HG03457 (cell line): ENCODE data around the gene TRMT5.

ENCODE experiments used
- ATAC-seq: cut with Tn5 transposase; IDR thresholded peaks from one replicate; pipeline ENCODE4 v1.9.1; 2021; ENCODE audit warnings: moderate number of reproducible peaks; ENCODE audit not compliant: unreplicated experiment

The TRMT5 gene

DNA sequence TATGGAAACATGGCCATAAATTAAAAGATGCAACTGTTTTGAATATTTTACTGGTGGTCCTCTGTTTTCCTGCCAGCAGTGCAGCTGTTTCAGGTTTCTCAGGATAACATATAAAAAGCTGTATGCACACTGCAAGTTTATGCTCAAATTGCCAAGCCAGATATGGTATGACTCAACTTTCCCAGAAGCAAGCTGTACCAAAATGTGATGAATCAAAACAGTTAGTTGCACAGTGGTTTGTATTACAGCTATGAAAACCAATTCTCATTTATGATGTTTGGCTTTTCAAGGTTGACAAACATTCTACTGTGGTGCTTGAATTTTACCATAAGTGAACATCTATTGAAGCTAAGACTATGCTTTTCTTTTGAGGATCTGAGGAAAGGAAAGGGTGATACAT, 15.5 kb downstream of the TRMT5 start:
- no peak for ATAC-seq

DNA sequence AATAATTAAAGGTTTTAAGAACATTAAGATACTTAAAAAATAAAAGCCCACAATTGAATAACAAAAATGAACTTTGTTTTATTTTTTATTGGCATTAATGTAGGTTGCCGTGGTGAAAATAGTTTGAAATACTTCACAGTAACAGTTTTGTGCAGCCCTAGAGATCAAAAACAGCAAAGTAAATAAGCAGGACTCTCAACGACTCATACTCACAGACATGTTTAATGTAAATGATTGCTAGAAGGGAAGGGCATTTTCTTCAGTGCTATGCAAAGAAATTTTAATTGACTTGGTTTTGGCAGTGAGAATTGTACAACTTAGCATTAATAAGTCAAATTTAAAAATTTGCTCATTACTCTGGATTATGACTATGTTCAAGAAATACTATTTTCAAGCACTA, 16.0 kb downstream of the TRMT5 start:
- ATAC-seq, result no peak

DNA sequence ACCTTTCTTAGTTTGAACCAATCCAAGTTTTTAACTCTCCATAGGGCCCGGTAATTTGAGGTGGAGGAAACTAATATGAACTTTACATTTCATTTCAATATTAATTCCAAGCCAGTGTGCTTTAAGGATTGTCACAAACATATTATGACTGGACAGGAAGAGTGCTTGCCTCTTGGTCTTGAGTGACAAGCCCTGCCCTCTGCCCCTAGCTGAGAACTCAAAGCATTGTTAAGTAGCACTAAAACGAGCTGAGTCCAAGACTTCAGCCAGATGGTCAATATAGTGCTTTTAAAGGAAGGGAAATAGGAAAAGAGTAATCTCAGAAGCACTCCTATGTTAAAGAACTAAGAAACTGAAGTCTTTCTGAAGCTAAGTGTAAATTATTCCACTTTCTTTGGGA, 17.1 kb downstream of the TRMT5 start:
- no peak for ATAC-seq

DNA sequence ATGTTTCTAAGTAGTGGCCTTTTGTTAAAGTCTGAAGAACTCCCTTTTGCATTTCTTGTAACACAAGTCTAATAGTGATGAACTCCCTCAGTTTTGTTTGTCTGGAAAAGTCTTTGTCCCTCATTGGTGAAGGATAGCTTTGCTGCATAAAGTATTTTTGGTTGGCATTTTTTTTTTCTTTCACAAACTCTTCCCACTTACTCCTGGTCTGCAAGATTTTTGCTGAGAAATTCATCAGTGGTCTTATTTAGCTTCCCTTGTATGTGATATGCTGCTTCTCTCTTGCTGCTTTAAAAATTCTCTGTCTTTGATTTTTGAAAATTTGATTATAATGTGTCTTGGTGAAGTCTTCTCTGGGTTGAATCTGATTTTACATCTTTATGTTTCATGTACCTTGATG, 22.7 kb downstream of the TRMT5 start:
- ATAC-seq, result no peak

DNA sequence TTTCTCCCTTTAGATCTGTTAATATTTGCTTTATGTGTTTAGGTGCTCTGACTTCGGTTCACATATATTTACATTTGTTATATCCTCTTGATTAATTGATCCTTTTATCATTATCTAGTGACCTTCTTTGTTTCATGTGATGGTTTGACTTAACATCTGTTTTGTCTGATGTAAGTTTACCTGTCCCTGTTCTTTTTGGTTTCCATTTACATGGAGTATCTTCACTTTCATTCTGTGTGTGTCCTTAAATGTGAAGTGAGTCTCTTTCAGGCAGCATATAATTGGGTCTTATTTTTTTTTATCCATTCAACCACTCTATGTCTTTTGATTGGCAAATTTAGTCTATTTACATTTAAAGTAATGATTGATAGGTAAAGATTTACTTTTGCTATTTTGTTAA, 24.2 kb downstream of the TRMT5 start:
- no peak for ATAC-seq

DNA sequence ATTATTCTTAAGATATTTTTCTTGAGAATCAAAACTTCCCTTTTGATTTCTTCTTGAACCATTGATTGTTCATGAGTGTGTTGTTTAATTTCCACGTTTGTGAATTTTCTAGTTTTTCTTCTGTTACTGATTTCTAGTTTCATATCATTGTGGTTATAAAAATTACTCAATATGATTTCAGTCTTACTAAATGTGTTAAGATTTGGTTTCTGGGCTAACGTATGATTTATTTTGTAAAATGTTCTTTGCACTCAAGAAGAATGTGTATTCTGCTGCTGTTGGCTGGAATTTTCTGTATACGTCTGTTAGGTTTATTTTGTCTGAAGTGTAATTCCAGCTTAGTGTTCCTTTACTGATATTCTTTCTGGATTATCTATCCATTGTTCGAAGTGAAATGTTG, 24.7 kb downstream of the TRMT5 start:
- no peak for ATAC-seq

DNA sequence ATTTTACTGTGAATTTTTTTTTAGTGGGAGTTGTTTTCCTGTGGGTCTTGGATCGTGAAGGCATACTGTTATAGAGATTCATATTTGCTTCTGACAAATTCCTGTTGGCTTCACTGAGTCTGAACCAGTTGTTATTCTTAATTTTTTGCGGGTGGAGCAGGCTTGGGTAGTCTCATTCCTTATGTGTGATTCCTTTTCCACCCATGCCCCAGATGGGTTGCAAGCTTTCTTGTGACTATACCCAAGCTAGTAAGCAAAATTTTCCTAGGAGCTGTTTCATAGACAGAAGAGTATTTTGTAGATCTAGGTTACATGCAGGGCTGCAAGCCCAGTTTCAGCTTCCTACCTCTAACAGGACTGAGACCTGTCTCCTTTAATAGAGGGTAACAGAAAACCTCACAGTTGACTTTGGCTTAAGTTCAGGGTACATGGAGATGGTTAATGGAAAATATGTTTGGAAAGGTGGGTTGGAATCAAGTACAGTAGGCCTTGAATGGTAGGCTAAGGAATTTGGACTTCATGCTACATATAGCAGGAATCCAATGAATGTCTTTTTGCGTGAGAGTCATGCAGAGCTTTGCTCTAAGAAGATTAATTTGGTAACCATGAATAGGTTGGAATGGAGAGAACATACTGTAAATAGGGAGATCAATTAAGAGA, 29.0 kb downstream of the TRMT5 start:
- ATAC-seq, result no peak

DNA sequence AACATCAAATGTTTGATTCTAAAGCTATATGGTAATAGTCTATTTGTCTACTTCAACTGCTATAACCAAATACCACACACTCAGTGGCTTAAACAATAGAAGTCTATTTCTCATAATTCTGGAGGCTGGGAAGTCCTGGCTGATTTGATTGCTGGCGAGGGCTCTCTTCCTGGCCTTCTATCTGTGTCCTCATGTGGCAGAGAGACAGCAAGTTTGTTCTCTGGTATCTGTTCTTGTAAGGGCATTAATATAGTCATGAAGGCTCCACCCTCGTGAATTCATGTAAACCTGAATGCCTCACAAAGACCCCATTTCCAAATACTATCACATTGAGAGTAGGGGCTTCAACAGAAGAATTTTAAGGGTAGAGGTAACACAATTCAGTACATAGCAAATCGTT, 34.1 kb downstream of the TRMT5 start:
- no peak for ATAC-seq

DNA sequence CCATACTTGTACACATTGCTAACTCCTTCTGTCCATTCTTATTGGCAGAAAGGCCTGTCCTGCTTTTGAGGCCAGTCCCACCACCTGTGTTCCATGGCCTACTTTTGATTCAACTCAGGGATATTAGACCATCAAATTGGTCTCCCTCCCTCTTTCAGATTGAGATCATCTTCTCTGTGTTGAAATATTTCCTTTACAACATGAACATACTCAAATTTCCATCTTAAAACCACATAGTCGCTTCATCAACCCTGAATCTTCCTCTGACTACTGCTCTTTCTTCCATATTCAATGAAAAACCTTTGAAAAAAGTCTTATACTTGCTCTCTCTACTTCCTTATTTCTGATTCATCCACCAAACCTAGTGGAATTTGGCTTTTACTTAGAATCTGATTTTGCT, 34.9 kb downstream of the TRMT5 start:
- no peak for ATAC-seq

DNA sequence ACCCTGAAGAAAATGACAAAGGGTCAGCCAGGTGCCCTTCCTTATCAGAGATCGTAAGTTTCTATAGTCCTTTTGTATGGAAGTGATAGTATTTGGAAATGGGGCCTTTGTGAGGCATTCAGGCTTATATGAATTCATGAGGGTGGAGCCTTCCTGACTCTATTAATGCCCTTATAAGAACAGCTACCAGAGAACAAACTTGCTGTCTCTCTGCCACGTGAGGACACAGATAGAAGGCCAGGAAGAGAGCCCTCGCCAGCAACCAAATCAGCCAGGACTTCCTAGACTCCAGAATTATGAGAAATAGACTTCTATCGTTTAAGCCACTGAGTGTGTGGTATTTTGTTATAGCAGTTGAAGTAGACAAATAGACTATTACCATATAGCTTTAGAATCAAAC, 36.7 kb downstream of the TRMT5 start:
- no peak for ATAC-seq

DNA sequence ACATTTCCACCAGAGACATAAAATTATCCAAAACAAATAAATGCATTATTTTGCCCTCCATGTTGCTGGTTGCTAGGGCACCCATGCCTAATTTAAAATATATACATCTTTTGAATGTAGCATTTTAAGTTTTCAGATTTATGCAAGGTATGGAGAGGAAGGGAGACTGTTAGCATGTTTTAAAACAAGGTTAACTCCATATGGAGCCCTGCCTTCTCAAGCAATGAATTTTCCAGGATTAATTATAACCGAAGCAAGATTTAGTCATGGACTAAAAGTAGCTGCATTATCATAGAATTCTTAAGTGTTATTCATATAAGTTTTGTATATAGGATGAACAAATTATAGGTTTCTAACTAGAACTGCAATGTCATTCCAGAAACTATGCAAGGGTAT, 37.2 kb downstream of the TRMT5 start:
- no peak for ATAC-seq

DNA sequence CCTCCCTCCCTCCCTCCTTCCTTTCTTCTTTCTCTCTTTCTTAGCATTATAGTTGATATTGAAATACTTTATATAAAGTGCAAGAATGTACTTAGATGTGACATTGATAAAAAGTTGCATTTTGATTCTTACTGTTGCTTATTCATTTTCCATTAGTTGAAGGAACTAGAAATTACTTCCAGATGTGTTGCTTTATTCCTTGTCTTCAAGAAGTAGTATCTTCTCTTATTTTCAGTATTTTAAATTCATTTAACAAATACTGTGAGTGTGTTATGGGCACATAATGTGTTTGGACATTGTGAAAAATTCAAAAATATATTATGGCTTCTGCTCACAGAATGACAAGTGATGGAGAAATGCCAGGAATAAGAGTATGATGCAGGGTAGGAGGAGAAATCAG, 45.6 kb downstream of the TRMT5 start:
- no peak for ATAC-seq

DNA sequence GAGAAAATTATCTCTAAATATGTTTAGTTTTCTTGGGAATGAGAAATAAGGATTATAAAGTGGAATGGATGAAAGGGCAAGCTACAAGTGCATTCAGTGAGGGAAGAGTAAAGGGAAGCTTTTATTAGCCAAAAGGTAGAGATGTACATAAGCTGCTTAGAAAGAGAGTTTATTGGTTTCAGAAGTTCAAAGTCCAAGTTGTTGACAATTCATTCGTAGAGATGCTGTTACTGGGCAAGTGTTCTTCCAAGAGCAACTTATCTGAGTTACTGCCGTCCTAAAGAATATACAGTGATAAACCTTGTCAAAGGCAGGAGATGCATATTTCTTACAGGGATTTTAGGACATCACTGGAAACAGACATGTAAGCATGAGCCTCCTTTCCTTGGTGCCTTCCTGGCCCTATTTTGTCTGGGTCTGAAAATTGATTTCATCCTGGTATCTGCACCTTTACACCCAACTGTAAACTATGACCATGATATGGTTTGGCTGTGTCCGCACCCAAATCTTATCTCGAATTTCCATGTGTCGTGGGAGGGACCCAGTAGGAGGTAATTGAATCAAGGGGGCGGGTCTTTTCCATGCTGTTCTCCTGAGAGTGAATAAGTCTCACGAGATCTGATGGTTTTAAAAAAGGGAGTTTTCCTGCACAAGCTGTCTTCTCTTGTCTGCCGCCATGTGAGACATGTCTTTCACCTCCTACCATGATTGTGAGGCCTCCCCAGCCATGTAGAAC, 46.8 kb downstream of the TRMT5 start:
- no peak for ATAC-seq

DNA sequence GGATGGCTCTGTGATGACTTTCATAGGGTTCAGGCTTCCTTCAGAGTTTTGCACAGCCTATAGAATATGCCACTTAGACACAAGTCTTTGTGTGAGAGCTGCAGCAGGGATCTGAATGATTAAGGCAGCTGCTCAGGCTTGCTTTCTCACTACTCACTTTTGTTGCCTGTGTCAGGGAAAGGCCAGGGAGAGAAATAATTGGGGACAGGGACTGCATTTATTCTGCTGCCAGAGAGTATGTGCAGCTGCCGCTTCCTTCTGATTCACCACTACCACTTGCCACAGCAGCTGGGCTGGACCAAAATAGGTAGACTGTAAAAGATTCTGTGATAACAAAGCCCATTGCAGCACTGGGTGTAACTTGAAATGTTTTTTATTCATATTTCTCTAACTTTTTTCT, 49.7 kb downstream of the TRMT5 start:
- no peak for ATAC-seq

DNA sequence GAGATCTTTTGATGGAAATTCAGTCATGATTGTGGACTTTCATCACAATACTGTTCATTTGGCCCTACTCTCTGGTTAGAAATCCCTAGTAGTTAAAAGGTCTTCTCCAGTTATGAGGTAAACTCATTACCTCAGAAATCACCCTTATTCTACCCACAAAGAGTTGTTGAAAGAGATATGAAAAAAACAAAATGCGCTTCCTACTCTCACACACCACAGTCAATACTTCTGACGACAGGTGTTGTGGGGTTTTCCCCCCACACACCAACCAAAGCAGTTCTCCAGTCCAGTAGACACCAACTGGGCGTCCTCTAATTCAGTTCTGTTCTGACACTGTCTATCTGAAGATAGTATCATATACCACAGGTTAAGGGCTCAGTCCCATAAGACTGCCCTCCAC, 54.9 kb downstream of the TRMT5 start:
- ATAC-seq, result peak; percentile 92

DNA sequence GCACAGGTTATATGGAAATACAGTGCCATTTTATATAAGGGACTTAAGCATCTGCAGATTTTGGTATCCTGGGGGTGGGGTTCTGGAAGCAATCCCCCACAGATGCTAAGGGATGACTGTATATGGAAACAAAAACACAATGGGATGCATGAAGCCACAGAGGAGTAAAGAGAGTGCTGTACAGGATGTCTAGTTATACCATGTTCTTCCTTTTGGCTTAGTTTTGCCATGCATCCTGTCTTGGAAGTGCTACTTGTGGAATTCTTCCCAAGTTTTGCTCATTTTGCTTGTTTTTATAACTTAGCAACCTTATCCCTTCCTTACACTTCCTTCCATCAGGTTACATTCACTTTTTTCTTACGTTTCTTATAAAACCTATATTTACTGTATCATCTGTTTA, 55.6 kb downstream of the TRMT5 start:
- ATAC-seq, result no peak

DNA sequence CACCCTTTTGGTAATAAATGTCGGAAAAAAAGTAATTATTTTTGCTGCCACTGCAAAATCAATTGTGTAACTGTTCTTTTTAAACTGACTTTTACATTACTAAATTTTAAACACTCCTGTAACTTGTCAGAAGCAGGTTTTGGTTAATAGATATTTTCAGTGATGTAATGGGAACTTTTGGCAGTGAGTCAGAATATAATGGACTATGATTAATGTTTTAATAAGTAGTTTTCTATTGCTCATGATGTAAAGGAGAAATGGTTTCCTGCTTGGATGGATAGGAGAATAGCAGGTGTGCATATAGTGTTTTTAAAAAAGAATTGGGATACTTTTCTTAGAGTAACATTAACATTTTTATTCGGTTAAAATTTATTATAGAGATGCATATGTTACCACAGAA, 58.8 kb downstream of the TRMT5 start:
- ATAC-seq, result no peak
